ENCODE measurements around the gene RBM39. TPM values are rescaled to one million over a fixed set of nuclear protein-coding genes. Genes with fewer than 3 reads are reported as not detected.
A peak's percentile ranks its signal among the peaks of the same experiment; 100 is the strongest.

RBM39 gene
- total and polyA plus RNA-seq, 9 of the 15 experiments (the other 6 are each of a cell fraction or from before 2014, with no cell fraction given) = 143 to 319 (median 228) TPM

- TF ChIP-seq CHAMP1 (IDR thresholded peaks at IDR 0.05) (no peak), TAF9B (IDR thresholded peaks at IDR 0.05; ENCODE audit: partially characterized antibody) (peak; percentile 24), CUX1 (CRISPR knock-in tag; IDR thresholded peaks at IDR 0.05) (peak; percentile 86; the same call in 1 of the 2 replicates), RERE (CRISPR knock-in tag; IDR thresholded peaks at IDR 0.05; ENCODE audit: borderline replicate concordance) (no peak), POLR2H (tag; IDR thresholded peaks at IDR 0.05; ENCODE audit: low read depth) (no peak; the same call in 1 of the 2 replicates), SPI1 (IDR thresholded peaks at IDR 0.05; ENCODE audit: borderline replicate concordance, low read depth, low read length) (no peak), NKRF (IDR thresholded peaks at IDR 0.05; ENCODE audit: borderline replicate concordance) (peak; percentile 64; the same call in 1 of the 2 replicates), MITF (IDR thresholded peaks at IDR 0.05) (no peak)
These were observed 1.8 kb upstream of the RBM39 start (continued) for GRCh38 chr20:35743693-35744491.
